Endometrial microvascular endothelial cells (primary cell): Measurements from ENCODE around the gene ADAM20. TPM values are rescaled to one million over a fixed set of nuclear protein-coding genes. Genes with fewer than 3 reads are reported as not detected.
"Not testable (repeated sequence)": the region's sequence is repeated elsewhere in the genome, so short reads cannot be mapped to it uniquely, and the experiment has no call there.

Experiments used
- in situ Hi-C: cut with HindIII; loops from 2 replicates; pipeline ENCODE4 v1.10.0; 2017; ENCODE audit warnings: low sequenced_read_pairs, low pct_unique_long_range_greater_than_20kb; ENCODE audit errors: inconsistent ontology term
- total RNA-seq: library from RNA; depleted of rRNA; stranded (reverse); fragments of >200 nt; gene quantifications from one replicate; pipeline ENCODE4 v1.2.3, GENCODE V29; 2015; ENCODE audit errors: inconsistent ontology term

Gene ADAM20
- total RNA-seq, 1 donor from 2014 or later = not detected

- in situ Hi-C loops = not testable (repeated sequence)
Measured at GRCh38 chr14:70475459-70475858, 59.3 kb downstream of the ADAM20 start.

- in situ Hi-C loops = no loop called here
Measured at GRCh38 chr14:70473825-70474224, 61.0 kb downstream of the ADAM20 start.

Other genes starting within 250 kb of the ADAM20 start
- 50.8 TPM for gene COX16, start 175.3 kb downstream of the ADAM20 start, total RNA-seq
- gene SYNJ2BP, start 117.9 kb downstream of the ADAM20 start, total RNA-seq = 9.7 TPM
- 0.65 TPM for gene ADAM21, start 82.8 kb downstream of the ADAM20 start, total RNA-seq
- gene MED6, start 65.7 kb upstream of the ADAM20 start, total RNA-seq = 31.1 TPM
- not detected for gene TTC9, start 106.9 kb upstream of the ADAM20 start, total RNA-seq